ENCODE measurements around the gene PARD6G. TPM values are rescaled to one million over a fixed set of nuclear protein-coding genes. Genes with fewer than 3 reads are reported as not detected.
A peak's percentile ranks its signal among the peaks of the same experiment; 100 is the strongest.

PARD6G gene
- total and polyA plus RNA-seq, 2 of the 13 experiments (the other 11 are each of a cell fraction or from before 2014, with no cell fraction given) = 3.6 to 7.4 TPM

DNA sequence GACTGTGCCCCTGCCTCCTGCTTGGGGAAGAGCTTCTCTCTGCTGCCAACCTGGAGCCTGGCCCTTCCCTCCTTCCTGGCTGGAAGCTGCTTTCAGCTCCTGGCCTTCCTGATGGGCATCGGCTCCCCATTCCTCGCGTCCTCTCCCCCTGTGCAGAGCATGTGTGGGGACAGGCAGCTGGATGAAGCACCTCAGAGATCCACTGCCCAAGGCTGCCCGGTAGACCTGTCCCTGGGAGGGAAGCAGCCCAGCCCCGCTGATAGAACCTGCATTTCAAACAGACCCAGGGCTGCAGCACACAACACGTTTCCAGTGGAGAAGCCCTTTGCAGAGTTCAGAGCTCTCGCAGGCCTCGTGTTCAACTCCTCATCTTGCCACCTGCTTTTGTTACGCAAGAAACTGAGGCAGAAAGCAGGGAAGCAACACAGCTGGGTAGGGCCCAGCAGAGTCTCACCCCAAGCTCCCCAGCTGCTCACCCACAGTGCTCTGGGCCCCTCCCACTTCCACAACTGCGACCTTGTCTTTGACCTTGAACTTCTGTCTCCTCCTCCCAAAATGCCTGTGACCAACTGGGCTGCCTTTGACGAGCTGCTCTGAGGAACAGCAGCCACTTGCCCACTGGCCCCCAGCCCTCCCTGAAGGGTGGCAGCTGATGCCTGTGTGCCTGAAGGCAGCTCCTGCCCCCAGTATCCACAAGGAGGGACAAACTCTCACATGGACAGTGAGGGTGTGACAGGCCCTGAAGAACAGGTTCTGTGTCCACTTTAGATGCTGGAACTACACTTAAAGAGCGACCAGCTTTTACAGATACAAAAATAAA, 65.5 kb downstream of the PARD6G start (continued):
- TF ChIP-seq, protein P1, sequence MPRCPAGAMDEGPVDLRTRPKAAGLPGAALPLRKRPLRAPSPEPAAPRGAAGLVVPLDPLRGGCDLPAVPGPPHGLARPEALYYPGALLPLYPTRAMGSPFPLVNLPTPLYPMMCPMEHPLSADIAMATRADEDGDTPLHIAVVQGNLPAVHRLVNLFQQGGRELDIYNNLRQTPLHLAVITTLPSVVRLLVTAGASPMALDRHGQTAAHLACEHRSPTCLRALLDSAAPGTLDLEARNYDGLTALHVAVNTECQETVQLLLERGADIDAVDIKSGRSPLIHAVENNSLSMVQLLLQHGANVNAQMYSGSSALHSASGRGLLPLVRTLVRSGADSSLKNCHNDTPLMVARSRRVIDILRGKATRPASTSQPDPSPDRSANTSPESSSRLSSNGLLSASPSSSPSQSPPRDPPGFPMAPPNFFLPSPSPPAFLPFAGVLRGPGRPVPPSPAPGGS (CRISPR knock-in tag; IDR thresholded peaks at IDR 0.05) = no peak
- no peak for TF ChIP-seq CCAR2 (optimal IDR thresholded peaks at IDR 0.05; ENCODE audit: low read depth, low read length)
- TF ChIP-seq JUNB (CRISPR knock-in tag; IDR thresholded peaks at IDR 0.05; ENCODE audit: borderline replicate concordance) = no peak
- no peak for TF ChIP-seq MIER3 (CRISPR knock-in tag; IDR thresholded peaks at IDR 0.05; ENCODE audit: borderline replicate concordance)
- no peak for TF ChIP-seq HOXA3 (CRISPR knock-in tag; IDR thresholded peaks at IDR 0.05)
- 0 out of 2 replicates have a peak, but pooled peaks have one; percentile 33 for TF ChIP-seq RARA (CRISPR knock-in tag; IDR thresholded peaks at IDR 0.05)
- no peak for TF ChIP-seq ZSCAN12 (CRISPR knock-in tag; IDR thresholded peaks at IDR 0.05)
- TF ChIP-seq, protein P2, sequence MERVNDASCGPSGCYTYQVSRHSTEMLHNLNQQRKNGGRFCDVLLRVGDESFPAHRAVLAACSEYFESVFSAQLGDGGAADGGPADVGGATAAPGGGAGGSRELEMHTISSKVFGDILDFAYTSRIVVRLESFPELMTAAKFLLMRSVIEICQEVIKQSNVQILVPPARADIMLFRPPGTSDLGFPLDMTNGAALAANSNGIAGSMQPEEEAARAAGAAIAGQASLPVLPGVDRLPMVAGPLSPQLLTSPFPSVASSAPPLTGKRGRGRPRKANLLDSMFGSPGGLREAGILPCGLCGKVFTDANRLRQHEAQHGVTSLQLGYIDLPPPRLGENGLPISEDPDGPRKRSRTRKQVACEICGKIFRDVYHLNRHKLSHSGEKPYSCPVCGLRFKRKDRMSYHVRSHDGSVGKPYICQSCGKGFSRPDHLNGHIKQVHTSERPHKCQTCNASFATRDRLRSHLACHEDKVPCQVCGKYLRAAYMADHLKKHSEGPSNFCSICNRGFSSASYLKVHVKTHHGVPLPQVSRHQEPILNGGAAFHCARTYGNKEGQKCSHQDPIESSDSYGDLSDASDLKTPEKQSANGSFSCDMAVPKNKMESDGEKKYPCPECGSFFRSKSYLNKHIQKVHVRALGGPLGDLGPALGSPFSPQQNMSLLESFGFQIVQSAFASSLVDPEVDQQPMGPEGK (CRISPR knock-in tag; IDR thresholded peaks at IDR 0.05) = 0 out of 2 replicates have a peak, but pooled peaks have one; percentile 48
- no peak for TF ChIP-seq PAWR (CRISPR knock-in tag; IDR thresholded peaks at IDR 0.05; ENCODE audit: borderline replicate concordance)
- no peak for TF ChIP-seq SRY (CRISPR knock-in tag; IDR thresholded peaks at IDR 0.05)
- TF ChIP-seq NFKB2 (CRISPR knock-in tag; IDR thresholded peaks at IDR 0.05; ENCODE audit: borderline replicate concordance) = no peak
- TF ChIP-seq CHD4 (IDR thresholded peaks at IDR 0.05; ENCODE audit: borderline replicate concordance, low read length) = no peak
- no peak for TF ChIP-seq FOXC1 (CRISPR knock-in tag; IDR thresholded peaks at IDR 0.05; ENCODE audit: borderline replicate concordance)
- no peak for TF ChIP-seq ZNF773 (CRISPR knock-in tag; IDR thresholded peaks at IDR 0.05; ENCODE audit: borderline replicate concordance)
- TF ChIP-seq ZNF232 (CRISPR knock-in tag; IDR thresholded peaks at IDR 0.05; ENCODE audit: borderline replicate concordance) = no peak
- no peak for TF ChIP-seq MEIS1 (CRISPR knock-in tag; IDR thresholded peaks at IDR 0.05; ENCODE audit: borderline replicate concordance)
- TF ChIP-seq ZMYM3 (CRISPR knock-in tag; IDR thresholded peaks at IDR 0.05) = no peak
- no peak for TF ChIP-seq MYNN (CRISPR knock-in tag; IDR thresholded peaks at IDR 0.05; ENCODE audit: low read depth)
- TF ChIP-seq, protein P3, sequence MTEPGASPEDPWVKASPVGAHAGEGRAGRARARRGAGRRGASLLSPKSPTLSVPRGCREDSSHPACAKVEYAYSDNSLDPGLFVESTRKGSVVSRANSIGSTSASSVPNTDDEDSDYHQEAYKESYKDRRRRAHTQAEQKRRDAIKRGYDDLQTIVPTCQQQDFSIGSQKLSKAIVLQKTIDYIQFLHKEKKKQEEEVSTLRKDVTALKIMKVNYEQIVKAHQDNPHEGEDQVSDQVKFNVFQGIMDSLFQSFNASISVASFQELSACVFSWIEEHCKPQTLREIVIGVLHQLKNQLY (CRISPR knock-in tag; IDR thresholded peaks at IDR 0.05) = no peak

Measured in HepG2 (cell line).